NCI-H2227 (cell line): ENCODE measurements around the gene FNIP1.
"Not testable (repeated sequence)": the region's sequence is repeated elsewhere in the genome, so short reads cannot be mapped to it uniquely, and the experiment has no call there.

Experiments used
- DNase-seq: peaks from one replicate; lab custom pipeline; 2025; ENCODE audit not compliant: unreplicated experiment; lab: John Stamatoyannopoulos, UW

FNIP1 gene

DNA sequence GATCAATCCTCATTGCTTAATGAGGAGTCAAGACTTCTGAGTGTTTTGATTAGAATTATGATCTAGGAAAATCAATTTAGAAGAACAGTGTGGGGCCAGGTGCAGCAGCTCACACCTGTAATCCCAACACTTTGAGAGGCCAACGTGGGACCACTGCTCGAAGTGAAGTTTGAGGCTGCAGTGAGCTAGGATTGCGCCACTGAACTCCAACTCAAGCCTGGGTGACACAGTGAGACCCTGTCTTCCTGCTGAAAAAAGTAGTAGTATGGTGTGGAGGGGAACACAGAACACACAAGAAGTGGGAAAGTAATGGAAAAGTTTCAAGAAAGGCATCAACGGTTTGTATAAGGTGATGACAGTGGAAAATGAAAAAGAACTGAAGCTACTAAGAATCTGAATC is 9.1 kb downstream of the FNIP1 start:
- no peak for DNase-seq

DNA sequence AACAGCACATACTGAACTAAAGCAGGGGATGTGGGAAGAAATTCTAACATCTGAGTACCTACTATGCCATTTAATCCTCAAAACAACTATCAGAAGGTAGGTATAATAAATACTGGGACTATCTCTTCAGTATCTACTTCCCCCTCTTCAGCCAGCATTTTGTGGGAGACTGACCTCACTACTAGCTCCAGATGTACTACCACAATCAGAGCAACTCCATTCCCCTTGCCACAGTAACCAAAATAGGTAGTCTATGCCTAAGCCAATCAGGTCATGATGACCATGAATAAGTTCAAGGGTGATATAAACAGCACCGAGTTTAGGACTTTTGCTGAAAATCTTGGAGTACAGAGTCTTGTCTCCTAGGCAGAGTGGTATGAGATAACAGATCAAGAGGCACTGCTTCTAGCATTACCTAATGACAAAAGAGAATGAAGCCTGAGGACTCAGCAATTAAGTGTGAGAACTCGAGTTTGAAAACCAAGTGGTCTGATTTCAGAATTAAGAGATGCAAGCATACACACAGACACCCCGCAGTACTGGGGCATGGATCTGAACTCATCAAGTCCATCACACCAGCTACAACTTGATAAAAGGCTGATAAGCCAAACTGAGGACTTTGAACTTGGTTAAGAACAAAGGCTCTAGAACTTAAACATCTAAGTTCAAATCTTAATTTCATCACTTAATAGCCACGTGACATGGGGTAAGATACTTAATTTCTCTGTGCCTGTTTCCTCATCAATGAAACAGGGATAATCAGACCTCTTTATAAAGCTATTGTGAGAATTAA is 9.7 kb downstream of the FNIP1 start:
- DNase-seq, result no peak

DNA sequence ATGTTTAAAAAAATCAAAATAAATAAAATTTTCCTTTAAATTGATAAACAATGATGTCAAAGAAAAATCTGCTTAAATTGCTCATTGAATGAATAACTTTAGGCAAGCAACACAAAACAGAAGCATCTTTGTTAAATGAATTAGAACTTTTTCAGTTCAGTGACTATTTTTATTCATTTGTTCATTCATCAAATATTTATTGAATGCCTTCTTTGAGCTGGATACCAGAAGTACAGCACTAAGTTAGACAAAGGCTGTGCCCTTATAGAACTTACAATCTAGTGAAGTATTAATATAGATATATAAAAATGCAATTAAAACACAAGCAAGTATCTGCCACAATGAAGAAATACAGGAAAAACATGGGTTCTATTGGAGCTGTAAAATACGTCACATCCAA is 10.8 kb downstream of the FNIP1 start:
- DNase-seq, result no peak

DNA sequence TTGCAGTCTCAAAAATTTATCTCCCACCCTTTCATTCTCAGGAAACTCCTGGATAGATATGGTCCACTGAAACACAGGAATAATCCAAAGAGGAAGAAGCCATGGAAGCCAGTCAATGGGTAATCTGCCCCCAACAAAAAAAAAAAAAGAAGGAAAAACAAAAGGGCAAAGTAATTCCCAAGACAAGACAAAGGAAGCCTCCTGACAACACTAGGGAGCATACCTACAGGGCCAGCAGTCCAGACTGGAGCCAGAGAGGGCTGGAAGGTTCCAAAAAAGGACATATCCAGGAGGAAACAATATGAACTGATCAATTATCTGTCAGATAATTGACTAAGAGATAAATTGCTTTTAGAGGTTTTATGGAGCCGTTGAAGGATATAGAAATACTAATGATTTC is 12.9 kb downstream of the FNIP1 start:
- DNase-seq, result no peak

DNA sequence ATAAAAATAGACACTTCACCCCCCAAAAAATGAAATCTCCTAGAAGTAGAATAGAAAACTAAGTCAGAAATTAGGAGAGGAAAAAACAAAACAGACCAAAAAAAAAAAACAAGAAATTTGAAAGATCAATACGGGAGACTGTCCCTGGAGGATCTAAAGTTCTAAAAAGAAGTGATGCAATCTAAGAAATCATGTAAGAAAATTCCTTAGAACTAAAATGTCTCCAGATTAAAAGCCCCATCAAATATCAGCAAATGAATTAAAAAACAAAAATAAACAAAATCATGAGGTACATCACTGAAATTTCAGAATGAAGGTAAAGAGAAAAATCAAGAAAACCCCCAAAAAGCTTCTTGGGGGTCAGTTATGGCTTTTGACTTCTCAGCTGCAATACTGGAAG is 13.5 kb downstream of the FNIP1 start:
- DNase-seq, result no peak

DNA sequence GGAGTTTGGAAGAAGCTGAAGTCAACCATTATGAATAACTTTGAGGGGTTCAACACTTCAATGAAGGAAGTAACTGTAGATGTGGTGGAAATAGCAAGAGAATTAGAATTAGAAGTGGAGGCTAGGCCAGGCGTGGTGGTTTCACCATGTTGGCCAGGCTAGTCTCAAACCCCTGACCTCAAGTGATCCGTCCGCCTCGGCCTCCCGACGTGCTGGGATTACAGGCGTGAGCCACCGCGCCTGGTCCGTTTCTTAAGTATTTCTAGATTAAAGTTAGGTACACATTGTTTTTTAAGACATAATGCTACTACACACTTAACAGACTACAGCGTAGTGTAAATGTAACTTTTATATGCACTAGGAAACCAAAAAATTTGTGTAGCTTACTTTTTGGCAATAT is 14.1 kb downstream of the FNIP1 start:
- no peak for DNase-seq

DNA sequence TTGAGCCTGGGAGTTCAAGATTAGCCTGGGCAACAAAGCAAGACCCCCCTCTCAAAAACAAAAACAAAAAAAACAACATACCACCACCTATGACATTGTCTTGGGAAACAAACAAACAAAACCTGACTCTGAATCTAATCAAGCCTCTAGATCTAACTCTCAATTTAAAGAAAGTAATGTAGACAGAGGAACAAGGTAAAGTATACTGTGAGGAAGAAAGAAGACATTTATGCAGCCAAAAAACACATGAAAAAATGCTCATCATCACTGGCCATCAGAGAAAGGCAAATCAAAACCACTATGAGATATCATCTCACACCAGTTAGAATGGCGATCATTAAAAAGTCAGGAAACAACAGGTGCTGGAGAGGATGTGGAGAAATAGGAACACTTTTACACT is 18.7 kb downstream of the FNIP1 start:
- DNase-seq, result not testable (repeated sequence)

DNA sequence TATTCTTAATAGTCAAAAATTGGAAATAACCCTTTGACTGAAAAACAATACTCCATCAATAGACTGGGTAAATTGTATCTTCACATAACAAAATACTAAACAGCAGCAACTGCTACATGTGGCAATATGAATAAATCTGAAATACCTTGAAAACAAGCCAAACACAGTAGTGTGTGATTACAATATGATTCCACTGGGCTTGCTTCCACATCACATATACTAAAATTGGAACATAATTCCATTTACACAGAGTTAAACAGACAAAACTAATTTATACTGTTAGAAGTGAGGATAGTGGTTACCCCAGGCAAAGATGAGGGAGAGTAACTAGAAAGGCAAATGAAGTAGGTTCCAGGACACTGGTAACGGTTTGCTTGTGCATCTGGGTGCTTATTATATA is 20.4 kb downstream of the FNIP1 start:
- no peak for DNase-seq

DNA sequence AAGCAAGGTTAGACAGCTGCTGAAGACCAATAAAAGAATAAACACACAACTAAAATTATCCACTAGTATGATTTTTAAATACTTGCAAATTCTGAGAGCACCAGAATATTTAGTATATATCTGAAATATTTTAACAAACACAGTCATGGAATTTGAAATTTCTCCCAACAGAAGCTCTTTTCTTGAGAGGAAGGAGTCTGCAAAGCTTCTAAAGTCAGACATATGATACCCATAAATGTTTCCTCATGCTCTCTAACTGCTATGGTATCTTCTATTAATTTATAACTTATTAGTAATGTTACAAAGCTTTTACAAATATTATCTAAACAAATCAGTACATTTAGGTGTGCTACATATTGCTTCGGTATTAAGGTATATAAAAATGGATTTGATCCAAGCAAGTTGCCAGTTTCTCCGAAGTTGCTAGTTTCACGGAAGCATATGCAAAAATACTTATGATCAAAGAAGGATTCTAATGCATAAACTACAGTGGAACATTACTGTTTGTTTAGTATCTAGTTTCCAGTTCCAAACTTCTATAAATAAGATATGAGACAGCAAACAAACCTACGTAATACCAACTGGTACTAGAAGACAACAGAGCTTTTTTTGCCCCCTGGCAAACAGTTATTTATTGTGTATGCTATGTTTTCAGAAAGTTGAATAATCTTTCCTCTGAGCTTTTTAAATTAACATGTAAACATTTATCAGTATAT is 22.0 kb downstream of the FNIP1 start:
- no peak for DNase-seq

DNA sequence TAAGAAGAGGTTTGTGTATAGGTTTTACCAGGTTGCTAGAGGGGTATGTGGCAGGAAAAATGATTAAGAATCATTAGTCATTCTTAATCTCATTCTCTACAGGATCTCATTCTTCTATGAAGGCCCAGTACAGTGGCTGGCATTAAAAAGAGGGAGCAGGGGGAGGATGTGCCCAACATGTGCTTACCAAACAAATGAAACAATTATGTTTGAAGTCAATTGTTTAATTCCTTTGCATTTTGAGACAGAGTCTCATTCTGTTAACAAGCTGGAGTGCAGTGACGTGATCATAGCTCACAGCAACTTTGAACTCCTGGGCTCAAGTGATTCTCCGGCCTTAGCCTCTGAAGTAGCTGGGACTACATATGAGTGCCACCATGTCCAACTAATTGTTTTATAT is 23.0 kb downstream of the FNIP1 start:
- DNase-seq, result no peak

DNA sequence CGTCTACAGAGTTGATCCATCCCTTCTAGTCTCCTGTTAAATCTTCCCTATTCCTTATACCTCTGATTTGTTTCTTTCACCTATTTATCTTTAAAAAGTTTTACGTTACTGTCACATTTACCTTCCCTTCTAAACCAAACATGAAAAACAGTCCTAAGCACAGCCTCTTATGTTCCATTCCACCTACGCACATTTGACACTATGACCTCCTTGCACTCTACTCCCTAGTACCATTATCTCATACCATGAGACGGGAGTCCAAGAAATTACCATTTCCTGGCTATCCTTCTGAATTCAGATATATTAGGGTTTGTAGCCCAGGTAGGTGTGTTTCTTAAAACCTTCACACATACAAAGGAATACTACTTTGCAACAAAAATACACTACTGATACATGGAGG is 25.1 kb downstream of the FNIP1 start:
- no peak for DNase-seq

DNA sequence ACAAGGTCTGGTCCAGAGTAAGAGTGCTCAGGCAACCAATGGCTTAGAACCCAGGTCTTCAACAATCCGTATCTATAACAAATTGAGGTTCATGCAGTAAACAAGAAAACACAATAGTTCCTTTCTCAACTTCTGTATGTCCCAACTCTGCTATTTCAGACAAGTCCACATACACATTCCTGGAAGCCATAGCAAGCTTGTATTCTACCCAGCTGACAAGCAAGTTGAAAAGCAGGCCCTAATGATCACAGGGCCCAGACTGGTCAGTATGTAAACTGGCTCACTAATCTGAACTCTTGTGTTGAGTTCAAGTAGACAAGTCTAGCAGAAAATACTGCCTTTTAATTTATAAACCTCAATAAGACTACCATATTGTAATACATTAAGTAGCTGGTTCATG is 26.9 kb downstream of the FNIP1 start:
- no peak for DNase-seq

DNA sequence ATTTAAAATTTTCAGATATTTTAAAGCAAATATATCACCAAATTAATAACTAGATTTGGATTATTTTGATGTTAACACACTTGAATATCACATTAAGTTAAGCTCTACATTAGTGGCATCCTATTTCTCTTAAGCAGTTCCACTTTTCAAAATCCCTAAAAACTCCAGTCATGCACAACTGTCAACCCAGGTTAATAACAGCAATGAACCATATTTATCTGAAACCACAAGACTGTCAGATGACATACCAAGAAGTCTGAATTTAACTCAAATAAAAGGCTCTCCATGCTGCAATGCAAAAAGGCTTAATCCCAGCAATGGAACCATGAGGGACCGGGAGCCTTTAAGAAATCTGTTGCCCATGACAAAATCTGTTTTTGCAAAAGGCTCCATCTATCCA is 27.5 kb downstream of the FNIP1 start:
- DNase-seq, result no peak

DNA sequence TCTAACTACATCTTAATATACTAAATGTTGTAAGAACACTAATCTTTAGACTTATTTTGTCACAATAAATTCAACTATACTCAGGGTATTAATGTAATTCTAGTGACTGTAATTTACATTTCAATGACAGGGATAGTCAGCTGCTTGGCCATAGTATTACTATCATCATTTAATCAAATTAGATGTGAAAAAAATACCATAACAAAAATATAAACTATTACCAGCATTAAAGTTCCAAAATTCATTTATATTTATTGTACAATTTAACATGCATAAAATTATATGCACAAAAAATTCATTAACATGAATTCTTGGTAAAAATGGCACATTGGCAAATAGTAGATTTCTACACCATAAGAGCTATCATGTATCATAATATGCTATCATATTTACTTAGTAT is 28.9 kb downstream of the FNIP1 start:
- DNase-seq, result no peak

DNA sequence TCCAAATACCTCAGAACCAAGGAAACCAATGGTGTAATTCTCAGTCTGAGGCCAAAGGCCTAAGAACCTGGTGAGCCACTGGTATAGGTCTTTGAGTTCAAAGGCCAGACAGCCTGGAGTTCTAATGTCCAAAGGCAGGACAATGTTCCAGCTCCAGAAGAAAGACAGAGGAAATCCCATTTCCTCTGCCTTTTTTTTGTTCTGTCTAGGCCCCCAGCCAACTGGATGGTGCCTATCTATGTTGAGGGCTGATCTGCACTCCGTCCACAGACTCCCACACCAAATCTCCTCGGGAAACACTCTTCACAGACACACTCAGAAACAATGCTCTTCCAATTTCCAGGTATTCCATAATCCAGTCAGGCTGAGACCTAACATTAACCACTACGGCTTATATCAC is 30.1 kb downstream of the FNIP1 start:
- DNase-seq, result no peak

DNA sequence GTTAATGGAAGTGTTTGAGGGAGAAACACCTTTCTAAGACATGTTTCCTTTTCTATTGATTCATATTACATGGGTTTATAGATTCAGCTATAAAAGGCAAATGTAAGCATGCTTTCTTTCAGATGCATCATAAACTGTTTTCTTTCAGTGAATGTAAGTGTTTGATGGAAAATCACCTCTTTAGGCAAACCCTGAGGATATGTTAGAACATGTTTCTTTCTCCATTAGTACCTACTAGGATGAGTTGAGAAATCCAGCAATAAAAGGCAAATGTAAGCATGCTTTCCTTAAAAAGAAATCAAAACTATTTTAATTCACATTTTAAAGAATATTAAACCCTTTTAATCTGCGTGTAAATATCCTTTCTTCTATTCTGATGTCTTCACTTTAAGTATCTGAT is 31.6 kb downstream of the FNIP1 start:
- no peak for DNase-seq

DNA sequence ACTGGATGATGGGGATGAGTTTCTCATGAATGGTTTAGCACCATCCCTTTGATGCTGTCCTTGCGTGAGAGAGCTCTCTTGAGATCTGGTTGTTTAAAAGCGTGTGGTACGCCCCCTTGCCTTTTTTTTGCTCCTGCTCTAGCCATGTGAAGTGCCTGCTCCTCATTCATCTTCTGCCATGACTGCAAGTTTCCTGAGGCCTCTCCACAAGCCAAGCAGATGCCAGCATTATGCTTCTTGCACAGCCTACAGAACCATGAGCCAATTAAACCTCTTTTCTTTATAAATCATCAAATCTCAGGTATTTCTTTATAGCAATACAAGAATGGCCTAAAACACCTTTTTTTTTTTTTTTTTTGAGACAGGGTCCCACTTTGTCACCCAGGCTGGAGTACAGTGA is 32.8 kb downstream of the FNIP1 start:
- DNase-seq, result no peak

DNA sequence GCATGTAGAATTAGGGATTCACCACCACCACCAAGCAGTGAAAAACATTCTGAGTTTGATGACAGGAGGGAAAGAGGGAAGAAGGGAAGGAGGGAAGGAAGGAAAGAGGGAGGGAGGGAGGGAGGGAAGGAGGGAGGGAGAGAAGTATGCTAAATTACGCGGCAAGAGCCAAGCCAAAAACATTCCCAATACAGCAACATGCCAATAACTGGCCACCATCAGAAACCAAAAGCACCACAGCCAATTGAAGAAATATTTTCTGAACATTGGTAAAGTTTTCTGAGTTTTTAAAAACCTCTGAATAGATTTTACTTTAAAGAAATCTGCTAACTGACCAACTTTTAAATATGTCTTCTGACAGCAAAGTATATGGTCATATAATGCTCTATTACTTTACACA is 36.0 kb downstream of the FNIP1 start:
- DNase-seq, result no peak

DNA sequence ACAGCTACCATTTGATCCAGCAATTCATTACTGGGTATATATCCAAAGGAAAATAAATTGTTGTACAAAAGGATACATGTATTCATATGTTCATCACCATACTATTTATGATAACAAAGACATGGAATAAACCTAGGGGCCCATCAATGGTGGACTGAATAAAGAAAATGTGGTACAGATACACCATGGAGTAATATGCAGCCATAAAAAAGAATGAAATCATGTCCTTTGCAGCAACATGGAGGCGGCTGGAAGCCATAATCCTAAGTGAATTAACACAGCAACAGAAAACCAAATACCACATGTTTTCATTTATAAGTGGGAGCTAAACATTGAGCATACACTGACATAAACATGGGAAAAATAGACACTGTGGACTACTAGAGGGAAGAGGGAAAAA is 37.1 kb downstream of the FNIP1 start:
- DNase-seq, result no peak

DNA sequence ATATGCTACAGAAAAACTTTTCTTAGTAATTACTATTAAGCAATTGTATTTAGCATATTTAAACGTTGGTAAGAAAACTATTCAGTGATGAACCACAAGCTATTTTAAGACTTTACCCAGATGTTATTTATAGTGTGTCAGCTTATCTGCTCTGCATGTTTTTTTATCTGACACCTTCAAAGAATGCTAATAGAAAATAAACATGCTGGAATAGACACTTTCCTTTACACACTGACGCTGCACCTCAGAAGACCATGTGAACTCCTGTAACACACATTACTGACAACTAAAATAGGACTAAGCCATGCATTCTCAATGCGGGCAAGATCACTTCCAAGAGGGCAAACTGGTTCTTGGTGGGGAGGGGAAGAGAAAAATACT is 38.3 kb downstream of the FNIP1 start:
- DNase-seq, result no peak

DNA sequence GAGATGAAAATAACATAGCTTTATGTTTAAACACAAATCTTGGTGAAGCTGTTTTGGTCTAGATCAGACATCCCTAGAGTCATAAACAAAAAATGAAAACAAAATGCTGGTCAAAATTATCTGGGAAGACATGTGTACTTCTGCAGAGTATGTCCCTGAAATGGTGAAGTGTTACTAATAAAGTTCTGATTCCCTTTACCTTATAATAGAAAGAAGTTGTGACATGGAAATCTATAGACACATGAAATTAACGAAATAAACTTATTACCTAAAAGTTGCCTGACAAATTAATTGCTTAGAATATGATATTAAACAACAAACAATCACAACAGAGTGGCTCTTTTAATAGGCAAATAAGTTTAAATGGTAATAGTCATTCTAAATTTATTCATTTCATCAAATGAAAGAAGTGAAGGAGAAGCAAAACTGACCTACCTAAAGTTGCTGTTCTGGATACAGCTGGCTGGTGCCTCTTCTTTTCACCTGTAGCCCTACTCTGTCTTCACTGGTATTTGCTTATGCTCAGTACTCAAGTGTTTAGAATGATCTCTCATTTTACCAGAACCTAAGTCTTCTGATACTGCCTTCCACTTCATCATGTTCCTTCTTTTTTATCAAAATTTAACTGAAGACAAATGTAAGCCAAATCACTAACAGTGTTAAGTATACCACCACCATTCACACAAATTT is 38.8 kb downstream of the FNIP1 start:
- no peak for DNase-seq

DNA sequence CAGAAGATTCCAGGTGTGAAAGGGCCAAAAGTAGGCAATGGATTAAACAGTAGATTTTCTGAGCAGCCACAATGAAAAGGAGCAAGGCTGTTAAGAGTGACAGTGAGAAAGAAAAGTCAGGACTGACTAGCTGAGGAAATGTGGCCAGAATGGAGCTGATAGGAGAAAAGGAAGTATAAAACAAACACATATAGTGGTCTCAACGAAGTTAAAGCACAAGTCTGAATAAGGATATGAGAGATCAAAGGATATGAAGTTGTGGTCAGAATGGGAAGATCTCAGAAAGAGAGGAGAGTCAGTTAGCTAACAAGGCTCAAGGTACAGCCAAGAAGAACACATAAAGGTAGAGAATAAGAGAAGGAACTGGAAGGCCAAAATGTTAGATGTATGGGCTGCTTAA is 39.9 kb downstream of the FNIP1 start:
- DNase-seq, result no peak
